Ascending aorta (tissue), 2 donors: ENCODE data around the gene CALY. TPM values are rescaled to one million over a fixed set of nuclear protein-coding genes. Genes with fewer than 3 reads are reported as not detected.

Experiments used
- DNase-seq, 2 donors: peaks; one replicate each; pipeline ENCODE4 v3.0.0-alpha.2; 2019; ENCODE audit warnings: low spot score in 2 of 2
- H3K27ac ChIP-seq, 2 donors: fragments of 200-600 bp; sonication (generic); one replicate each; pipeline ENCODE4 v1.5.1; 2016 to 2017; ENCODE audit warnings: mild to moderate bottlenecking in 1 of 2
- H3K27me3 ChIP-seq: fragments of 200-600 bp; sonication (generic); one replicate; pipeline ENCODE4 v1.5.1; 2017
- H3K36me3 ChIP-seq, 2 donors: fragments of 200-600 bp; sonication (generic); one replicate each; pipeline ENCODE4 v1.5.1; 2016
- H3K4me1 ChIP-seq, 2 donors: fragments of 200-600 bp; sonication (generic); one replicate each; pipeline ENCODE4 v1.5.1; 2016 to 2017; ENCODE audit warnings: mild to moderate bottlenecking in 1 of 2
- H3K4me3 ChIP-seq, 2 donors: fragments of 200-600 bp; sonication (generic); one replicate each; pipeline ENCODE4 v1.5.1; 2016 to 2017; ENCODE audit warnings: mild to moderate bottlenecking in 1 of 2
- H3K9me3 ChIP-seq, 2 donors: fragments of 200-600 bp; sonication (generic); one replicate each; pipeline ENCODE4 v1.5.1; 2016
- CTCF ChIP-seq, 3 experiments: fragments of 200-600 bp in 2 of 3; fragments of 450-650 bp in 1 of 3; sonication (generic) in 2 of 3; IDR thresholded peaks; one replicate each; pipeline ENCODE4 v1.5.1; 2016 to 2019; ENCODE audit warnings: antibody characterized with exemption in 3 of 3, mild to moderate bottlenecking in 1 of 3, moderate library complexity in 1 of 3
- intact Hi-C: fragments of 100-400 bp; cut with DNase I; formaldehyde crosslinking; loops from one replicate; pipeline ENCODE4 v1.15.1; 2023
- total RNA-seq: library from RNA; depleted of rRNA; stranded (reverse); fragments of >200 nt; gene quantifications from one replicate; pipeline ENCODE4 v1.1.0, GENCODE V29; 2016

CALY gene
- total RNA-seq, 1 donor from 2014 or later, result not detected

GRCh38 chr10:133335246-133336117 lies 1.2 kb downstream of the CALY start:
- Histone ChIP-seq H3K36me3 (no peaks in the 10 kb centered on the region), H3K27ac (no peak overlapping the region), H3K4me3 (peak overlapping the region; percentile 34 to 59), H3K4me1 (peaks cover 9 to 18% of the 10 kb centered on the region in 2 donors), H3K9me3 (no peaks in the 10 kb centered on the region), H3K27me3 (peaks cover 27% of the 10 kb centered on the region)
- no peak for TF ChIP-seq CTCF (IDR thresholded peaks at IDR 0.05)
- intact Hi-C loops, result no loop called here
- no peak for DNase-seq

- no peak for TF ChIP-seq CTCF (IDR thresholded peaks at IDR 0.05)
- peaks cover 9 to 18% of the 10 kb centered on the region in 2 donors for H3K4me1 ChIP-seq
- peak overlapping the region; percentile 34 to 59 for H3K4me3 ChIP-seq
- intact Hi-C loops, result loop anchor here (5.0 kb wide), 1 partner anchor 38 kb away; the partner anchor contains the start of gene ECHS1
- no peaks in the 10 kb centered on the region for H3K9me3 ChIP-seq
- no peaks in the 10 kb centered on the region for H3K36me3 ChIP-seq
- DNase-seq, result no peak
- peaks cover 27% of the 10 kb centered on the region for H3K27me3 ChIP-seq
- H3K27ac ChIP-seq, result no peak overlapping the region
Measured at GRCh38 chr10:133334503-133335245, 2.0 kb downstream of the CALY start.

GRCh38 chr10:133332936-133333699 lies 3.6 kb downstream of the CALY start:
- TF ChIP-seq CTCF (IDR thresholded peaks at IDR 0.05), result no peak
- H3K36me3 ChIP-seq, result no peaks in the 10 kb centered on the region
- no peaks in the 10 kb centered on the region for H3K9me3 ChIP-seq
- H3K4me3 ChIP-seq, result no peak overlapping the region
- DNase-seq, result no peak
- H3K27me3 ChIP-seq, result peaks cover 27% of the 10 kb centered on the region
- H3K27ac ChIP-seq, result no peak overlapping the region
- intact Hi-C loops, result loop anchor here (5.0 kb wide), 1 partner anchor 39 kb away; the partner anchor contains the start of gene ECHS1
- H3K4me1 ChIP-seq, result peaks cover 9 to 18% of the 10 kb centered on the region in 2 donors

- peak; percentile 73 to 99 (median 97) for TF ChIP-seq CTCF (IDR thresholded peaks at IDR 0.05)
- no peak overlapping the region for H3K27ac ChIP-seq
- DNase-seq, result peak in 1 of 2 donors; percentile 86
- peaks cover 8 to 11% of the 10 kb centered on the region in 2 donors for H3K4me1 ChIP-seq
- peaks cover 19% of the 10 kb centered on the region for H3K27me3 ChIP-seq
- no peaks in the 10 kb centered on the region for H3K9me3 ChIP-seq
- intact Hi-C loops, result loop anchor here (2.0 to 10.0 kb wide), 3 partner anchors 21 to 185 kb away; partner anchors contain the start of genes ECHS1, TUBGCP2 and ZNF511
- H3K36me3 ChIP-seq, result no peaks in the 10 kb centered on the region
- H3K4me3 ChIP-seq, result peak overlapping the region; percentile 34 to 55
Measured at GRCh38 chr10:133329491-133330202, 7.0 kb downstream of the CALY start.
